Esophagus muscularis mucosa (tissue), 3 donors: ENCODE measurements around the gene FNBP1.

ENCODE experiments used
- CTCF ChIP-seq, 3 experiments: fragments of 200-600 bp in 2 of 3; fragments of 450-650 bp in 1 of 3; sonication (generic) in 2 of 3; IDR thresholded peaks; one replicate each; pipeline ENCODE4 v1.5.1; 2017 to 2019; ENCODE audit warnings: antibody characterized with exemption in 3 of 3, mild to moderate bottlenecking in 2 of 3, moderate library complexity in 1 of 3
- POLR2A ChIP-seq: fragments of 450-650 bp; IDR thresholded peaks from one replicate; pipeline ENCODE4 v1.6.1; 2017; ENCODE audit warnings: antibody characterized with exemption, moderate library complexity, mild to moderate bottlenecking, low read depth

- TF ChIP-seq POLR2A, result no peak
- TF ChIP-seq CTCF (IDR thresholded peaks at IDR 0.05), result no peak
These were observed 145.7 kb downstream of the FNBP1 start for GRCh38 chr9:129897263-129897662.
